Ectodermal cell (in vitro differentiated cells): ENCODE results near the gene GPLD1.

Experiments
- H3K27ac ChIP-seq: 2 replicates; pipeline ENCODE4 v1.7.0; 2013; ENCODE audit warnings: mild to moderate bottlenecking, low read depth, low read length; ENCODE audit not compliant: insufficient read depth, poor library complexity, severe bottlenecking
- H3K27me3 ChIP-seq: 2 replicates; pipeline ENCODE4 v1.7.0; 2013; ENCODE audit warnings: mild to moderate bottlenecking, low read length; ENCODE audit not compliant: insufficient read depth, control insufficient read depth, poor library complexity, severe bottlenecking
- H3K36me3 ChIP-seq: one replicate; pipeline ENCODE4 v1.7.0; 2013; ENCODE audit warnings: low read length; ENCODE audit not compliant: control insufficient read depth, insufficient read depth
- H3K4me1 ChIP-seq: one replicate; pipeline ENCODE4 v1.7.0; 2013; ENCODE audit warnings: low read length; ENCODE audit not compliant: control insufficient read depth, insufficient read depth
- H3K4me3 ChIP-seq: 2 replicates; pipeline ENCODE4 v1.7.0; 2013; ENCODE audit warnings: low read depth, low read length, control low read depth; ENCODE audit not compliant: insufficient read depth
- H3K9me3 ChIP-seq: 2 replicates; pipeline ENCODE4 v1.7.0; 2013; ENCODE audit warnings: mild to moderate bottlenecking, low read length, moderate library complexity; ENCODE audit not compliant: control insufficient read depth
- WGBS, 2 experiments: methylation state at CpG; one replicate each; pipeline ENCODE4 v1.1.7; 2013; ENCODE audit warnings: missing lambda C conversion rate in 2 of 2; 5-methylcytosine and 5-hydroxymethylcytosine counted together

Gene GPLD1

DNA sequence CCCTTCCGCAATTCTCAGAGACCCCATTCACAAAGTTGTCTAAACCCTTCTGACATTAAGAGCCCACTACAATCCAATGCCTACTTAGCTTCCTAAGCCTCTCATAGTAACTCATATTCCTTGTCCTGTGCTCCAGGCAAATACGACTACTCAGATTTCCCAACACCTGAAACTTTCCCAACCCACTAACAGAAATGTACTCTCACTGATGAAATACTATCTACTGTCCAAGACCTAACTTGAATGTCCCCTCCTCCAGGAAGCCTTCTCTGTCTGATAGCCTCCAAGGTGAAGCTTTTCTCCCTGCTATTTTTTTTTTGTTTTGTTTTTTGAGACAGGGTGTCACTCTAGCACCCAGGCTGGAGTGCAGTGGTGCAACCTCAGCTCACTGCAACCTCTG, 30.4 kb downstream of the GPLD1 start:
- Histone ChIP-seq H3K9me3 (no peaks in the 10 kb centered on the region), H3K36me3 (no peaks in the 10 kb centered on the region), H3K4me1 (no peaks in the 10 kb centered on the region), H3K27me3 (no peaks in the 10 kb centered on the region), H3K4me3 (no peak overlapping the region), H3K27ac (no peak overlapping the region)
- WGBS, 2 experiments, result 90 to 92% methylated on average over 2 of the region's 2 CpGs

DNA sequence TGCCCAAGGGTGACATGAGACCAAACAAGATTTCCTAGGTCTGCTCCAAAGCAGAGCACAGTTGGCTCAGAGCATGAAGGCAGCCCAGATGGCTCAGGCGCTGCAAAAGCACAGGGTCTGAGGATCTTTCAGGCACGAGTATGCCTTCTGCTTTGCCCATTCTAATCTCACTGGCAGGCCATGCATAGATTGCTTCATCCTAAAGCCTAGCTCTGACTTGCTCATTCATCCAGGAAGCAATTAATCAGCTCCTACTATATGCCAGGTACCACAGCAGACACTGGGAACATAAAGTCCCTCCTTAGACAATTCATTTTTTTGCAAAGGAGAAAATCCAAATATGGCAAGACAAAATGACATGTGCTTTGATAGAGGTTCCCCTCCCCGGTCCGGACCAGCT, 31.2 kb downstream of the GPLD1 start:
- no peaks in the 10 kb centered on the region for H3K27me3 ChIP-seq
- H3K9me3 ChIP-seq, result no peaks in the 10 kb centered on the region
- H3K4me1 ChIP-seq, result no peaks in the 10 kb centered on the region
- H3K4me3 ChIP-seq, result no peak overlapping the region
- 66 to 69% methylated on average over 4 of the region's 4 CpGs for WGBS, 2 experiments
- H3K27ac ChIP-seq, result no peak overlapping the region
- H3K36me3 ChIP-seq, result no peaks in the 10 kb centered on the region

DNA sequence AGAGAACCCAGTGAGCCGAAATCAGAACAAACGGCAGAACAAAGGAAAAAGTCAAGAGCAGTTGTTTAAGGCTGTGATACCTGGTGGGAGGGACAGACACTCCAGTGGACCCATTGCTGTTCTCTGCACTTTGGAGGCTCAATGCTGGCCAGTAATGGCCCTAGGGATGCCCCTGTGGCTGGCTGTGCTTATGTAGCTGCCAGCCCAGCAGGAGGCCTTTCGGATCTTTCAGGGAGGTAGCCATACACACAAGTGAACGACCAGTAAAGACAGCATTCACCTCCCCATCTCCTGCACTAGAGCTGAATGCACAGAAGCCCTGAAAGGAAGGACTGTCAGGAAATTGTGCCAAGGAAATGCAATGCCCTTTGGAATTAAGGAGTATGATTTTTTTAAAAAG, 34.3 kb downstream of the GPLD1 start:
- H3K4me1 ChIP-seq, result no peaks in the 10 kb centered on the region
- H3K27me3 ChIP-seq, result no peaks in the 10 kb centered on the region
- H3K9me3 ChIP-seq, result no peaks in the 10 kb centered on the region
- H3K36me3 ChIP-seq, result no peaks in the 10 kb centered on the region
- no peak overlapping the region for H3K4me3 ChIP-seq
- 73 to 75% methylated on average over 4 of the region's 4 CpGs for WGBS, 2 experiments
- no peak overlapping the region for H3K27ac ChIP-seq

- no peaks in the 10 kb centered on the region for H3K27me3 ChIP-seq
Observed at GRCh38 chr6:24454452-24454851, 34.9 kb downstream of the GPLD1 start.

GRCh38 chr6:24453921-24454320, 35.5 kb downstream of the GPLD1 start:
- Histone ChIP-seq H3K4me1 (no peaks in the 10 kb centered on the region), H3K27ac (no peak overlapping the region), H3K9me3 (no peaks in the 10 kb centered on the region), H3K4me3 (no peak overlapping the region), H3K36me3 (no peaks in the 10 kb centered on the region), H3K27me3 (no peaks in the 10 kb centered on the region)
- 96 to 98% methylated on average over 10 of the region's 10 CpGs for WGBS, 2 experiments

More at GRCh38 chr6:24454452-24454851, 34.9 kb downstream of the GPLD1 start:
- no peaks in the 10 kb centered on the region for H3K4me1 ChIP-seq
- no peak overlapping the region for H3K4me3 ChIP-seq
- no peaks in the 10 kb centered on the region for H3K36me3 ChIP-seq
- WGBS, 2 experiments, result 94% methylated on average over 5 of the region's 5 CpGs
- H3K27ac ChIP-seq, result no peak overlapping the region
- no peaks in the 10 kb centered on the region for H3K9me3 ChIP-seq

GRCh38 chr6:24451581-24452388, 37.6 kb downstream of the GPLD1 start:
- Histone ChIP-seq H3K36me3 (no peaks in the 10 kb centered on the region), H3K27ac (no peak overlapping the region), H3K4me3 (no peak overlapping the region), H3K4me1 (no peaks in the 10 kb centered on the region), H3K9me3 (no peaks in the 10 kb centered on the region), H3K27me3 (no peaks in the 10 kb centered on the region)
- WGBS, 2 experiments, result 94 to 96% methylated on average over 13 of the region's 13 CpGs

DNA sequence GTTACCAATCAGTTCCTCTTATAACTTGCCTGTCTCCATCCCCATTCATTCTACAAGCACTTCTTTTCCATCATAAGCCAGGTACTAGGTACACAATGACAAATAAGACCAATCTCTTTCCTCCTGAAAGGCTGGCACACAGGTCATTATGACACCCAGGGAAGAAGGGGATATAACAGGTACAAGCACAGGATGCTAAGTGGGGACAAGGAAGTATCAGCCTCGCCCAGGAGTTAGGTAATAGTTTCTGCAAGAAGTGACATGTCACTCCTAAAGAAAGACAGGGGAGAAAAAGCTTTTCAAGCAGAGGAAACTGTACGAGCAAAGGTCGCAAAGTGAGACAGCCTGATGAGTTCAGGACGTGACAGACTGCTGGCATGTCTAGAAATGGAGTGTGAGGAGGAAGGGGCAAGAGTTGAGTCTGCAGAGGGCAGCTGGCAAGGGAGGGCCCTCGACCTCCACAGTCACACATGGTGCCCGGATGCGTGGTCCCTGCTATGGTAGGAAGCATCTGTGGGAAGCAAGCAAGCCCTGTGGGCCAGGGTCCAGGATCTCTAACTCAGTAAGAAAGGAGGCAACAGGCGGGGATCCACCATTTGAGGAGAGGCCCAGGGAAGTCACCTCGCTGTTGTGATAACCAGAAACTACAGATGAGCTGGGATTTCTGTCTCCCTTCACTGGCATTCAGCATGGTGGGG, 40.4 kb downstream of the GPLD1 start:
- no peaks in the 10 kb centered on the region for H3K36me3 ChIP-seq
- H3K4me1 ChIP-seq, result no peaks in the 10 kb centered on the region
- no peak overlapping the region for H3K27ac ChIP-seq
- H3K4me3 ChIP-seq, result no peak overlapping the region
- H3K9me3 ChIP-seq, result no peaks in the 10 kb centered on the region
- WGBS, 2 experiments, result 91 to 92% methylated on average over 9 of the region's 9 CpGs
- no peaks in the 10 kb centered on the region for H3K27me3 ChIP-seq

DNA sequence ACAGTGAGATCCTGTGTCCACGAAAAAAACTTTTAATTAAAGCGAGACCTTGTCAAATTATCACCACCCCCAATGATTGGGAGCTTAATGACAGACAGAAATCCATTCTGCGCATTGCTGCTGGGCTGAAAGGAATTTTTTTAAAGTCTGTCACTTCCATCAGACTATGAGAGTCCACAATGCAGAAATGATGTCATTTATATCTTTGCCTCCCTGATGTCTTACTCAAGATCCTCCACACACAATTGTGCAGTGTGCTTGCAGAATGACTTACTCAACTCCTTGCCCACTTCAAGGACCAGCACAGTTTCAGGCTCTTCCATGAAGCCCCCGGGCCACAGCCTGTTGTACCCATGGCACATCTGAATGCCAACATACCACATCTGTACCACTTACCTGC, 41.0 kb downstream of the GPLD1 start:
- Histone ChIP-seq H3K4me3 (no peak overlapping the region), H3K27ac (no peak overlapping the region), H3K36me3 (no peaks in the 10 kb centered on the region), H3K9me3 (no peaks in the 10 kb centered on the region), H3K27me3 (no peaks in the 10 kb centered on the region), H3K4me1 (no peaks in the 10 kb centered on the region)
- WGBS, 2 experiments, result 69 to 72% methylated on average over 4 of the region's 4 CpGs

DNA sequence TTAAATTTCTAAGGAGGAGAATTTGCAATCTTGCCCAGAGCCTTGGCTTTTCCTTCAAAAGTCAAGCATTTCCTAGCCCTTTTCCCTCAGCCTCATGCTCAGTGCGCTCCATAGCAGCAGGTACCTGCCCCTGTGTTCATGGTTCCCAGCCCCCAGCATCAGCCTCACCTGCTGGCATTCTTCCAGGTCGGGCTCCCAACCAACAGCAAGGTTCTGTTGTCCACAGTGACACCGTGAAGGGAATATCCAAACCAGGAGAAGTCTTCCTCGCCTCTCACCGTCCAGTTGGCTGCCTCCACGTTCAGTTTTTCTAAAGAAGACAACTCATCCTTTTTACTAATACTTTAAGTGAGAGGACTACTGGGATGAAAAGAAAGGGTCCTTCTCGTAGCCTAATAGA, 42.7 kb downstream of the GPLD1 start:
- Histone ChIP-seq H3K36me3 (no peaks in the 10 kb centered on the region), H3K9me3 (no peaks in the 10 kb centered on the region), H3K27me3 (no peaks in the 10 kb centered on the region), H3K4me1 (no peaks in the 10 kb centered on the region), H3K4me3 (no peak overlapping the region), H3K27ac (no peak overlapping the region)
- WGBS, 2 experiments, result 89 to 92% methylated on average over 5 to 7 of the region's 7 CpGs

DNA sequence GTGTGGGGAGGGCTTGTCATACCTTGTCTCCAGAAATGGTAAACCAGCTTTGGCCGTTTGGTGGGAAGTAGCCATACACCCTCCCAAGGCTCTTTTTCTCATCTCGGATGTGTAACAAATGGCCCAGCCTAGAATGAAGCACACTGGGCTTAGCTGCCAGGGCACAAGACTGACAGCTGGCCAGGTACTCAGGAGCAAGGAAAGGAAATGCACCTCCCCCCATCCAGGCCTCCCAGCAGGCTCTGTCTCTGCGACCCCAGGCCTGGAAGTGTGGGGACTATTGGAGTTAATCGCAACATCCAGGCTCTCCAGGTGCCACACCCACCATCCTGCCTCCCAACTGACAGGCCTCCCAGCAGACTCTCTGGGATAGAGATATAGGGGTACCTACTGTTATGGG, 43.7 kb downstream of the GPLD1 start:
- no peaks in the 10 kb centered on the region for H3K36me3 ChIP-seq
- no peaks in the 10 kb centered on the region for H3K27me3 ChIP-seq
- H3K4me1 ChIP-seq, result no peaks in the 10 kb centered on the region
- no peaks in the 10 kb centered on the region for H3K9me3 ChIP-seq
- 69 to 70% methylated on average over 4 of the region's 4 CpGs for WGBS, 2 experiments
- no peak overlapping the region for H3K27ac ChIP-seq
- no peak overlapping the region for H3K4me3 ChIP-seq
